DND-41 (cell line): Measurements from ENCODE around the gene RCAN1.

ENCODE experiments used
- EZH2 ChIP-seq: IDR thresholded peaks from 3 replicates; pipeline ENCODE4 v1.6.1; 2012; ENCODE audit warnings: borderline replicate concordance, low read depth, mild to moderate bottlenecking, moderate library complexity, low read length, inconsistent platforms; ENCODE audit not compliant: severe bottlenecking
- TF ChIP-seq, protein P1 (sequence below): IDR thresholded peaks from 2 replicates; pipeline ENCODE4 v1.5.1; 2012; ENCODE audit warnings: borderline replicate concordance, low read length, moderate library complexity, mild to moderate bottlenecking; ENCODE audit not compliant: poor library complexity, severe bottlenecking; ENCODE audit errors: extremely low read depth

DNA sequence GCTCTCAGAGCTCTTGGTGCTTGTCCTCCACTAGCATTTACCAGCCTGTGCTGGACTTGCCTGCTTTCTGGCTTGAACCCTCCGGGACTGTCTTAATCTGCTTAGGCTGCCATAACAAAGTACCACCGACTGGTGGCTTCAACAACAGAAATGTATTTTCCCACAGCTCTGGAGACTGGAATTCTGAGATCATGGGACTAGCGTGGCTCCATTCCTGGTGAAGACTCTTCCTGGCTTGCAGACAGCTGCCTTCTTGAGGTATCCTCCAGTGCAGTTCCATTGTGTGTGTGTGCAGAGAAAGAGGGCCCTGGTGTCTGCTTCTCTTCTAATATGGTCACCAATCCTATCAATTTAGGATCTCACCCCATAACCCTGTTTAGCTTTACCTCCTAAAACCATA, 22.0 kb upstream of the RCAN1 start:
- TF ChIP-seq EZH2 = no peak
- TF ChIP-seq, protein P1, sequence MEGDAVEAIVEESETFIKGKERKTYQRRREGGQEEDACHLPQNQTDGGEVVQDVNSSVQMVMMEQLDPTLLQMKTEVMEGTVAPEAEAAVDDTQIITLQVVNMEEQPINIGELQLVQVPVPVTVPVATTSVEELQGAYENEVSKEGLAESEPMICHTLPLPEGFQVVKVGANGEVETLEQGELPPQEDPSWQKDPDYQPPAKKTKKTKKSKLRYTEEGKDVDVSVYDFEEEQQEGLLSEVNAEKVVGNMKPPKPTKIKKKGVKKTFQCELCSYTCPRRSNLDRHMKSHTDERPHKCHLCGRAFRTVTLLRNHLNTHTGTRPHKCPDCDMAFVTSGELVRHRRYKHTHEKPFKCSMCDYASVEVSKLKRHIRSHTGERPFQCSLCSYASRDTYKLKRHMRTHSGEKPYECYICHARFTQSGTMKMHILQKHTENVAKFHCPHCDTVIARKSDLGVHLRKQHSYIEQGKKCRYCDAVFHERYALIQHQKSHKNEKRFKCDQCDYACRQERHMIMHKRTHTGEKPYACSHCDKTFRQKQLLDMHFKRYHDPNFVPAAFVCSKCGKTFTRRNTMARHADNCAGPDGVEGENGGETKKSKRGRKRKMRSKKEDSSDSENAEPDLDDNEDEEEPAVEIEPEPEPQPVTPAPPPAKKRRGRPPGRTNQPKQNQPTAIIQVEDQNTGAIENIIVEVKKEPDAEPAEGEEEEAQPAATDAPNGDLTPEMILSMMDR = no peak
